SK-N-SH (cell line): ENCODE data around the gene SPATA18. TPM values are rescaled to one million over a fixed set of nuclear protein-coding genes. Genes with fewer than 3 reads are reported as not detected.

Source experiments
- CTCF ChIA-PET: fragments of 300-600, 350-600 bp; formaldehyde crosslinking; extraction: SDS; loops from one replicate; lab custom pipeline; 2021; lab: Yijun Ruan, JAX
- POLR2A ChIA-PET: fragments of 350-600 bp; sonication (Branson Sonifier 250); formaldehyde crosslinking; extraction: SDS; loops from one replicate; lab custom pipeline; 2020; ENCODE audit warnings: antibody characterized with exemption, inconsistent platforms; lab: Yijun Ruan, JAX
- DNase-seq: peaks from one replicate; pipeline ENCODE4 v3.0.0; 2012
- H2AFZ ChIP-seq: fragments of 200-600 bp; sonication (generic); 2 replicates; pipeline ENCODE4 v1.8.1; 2016; ENCODE audit warnings: antibody characterized with exemption, mild to moderate bottlenecking, low read depth
- H3F3A ChIP-seq: fragments of 200-600 bp; sonication (generic); replicated peaks from 2 replicates; pipeline ENCODE3; 2016; ENCODE audit warnings: antibody characterized with exemption, mild to moderate bottlenecking; ENCODE audit not compliant: insufficient read depth
- H3K27ac ChIP-seq, 2 experiments: fragments of 200-500 bp in 1 of 2; fragments of 200-600 bp in 1 of 2; sonication (Bioruptor generic) in 1 of 2; sonication (generic), shearing (Covaris generic) in 1 of 2; 2 replicates each; pipeline versions ENCODE4 v1.5.1 to v1.6.1; 2014 to 2016; ENCODE audit warnings: low read depth in 2 of 2, inconsistent platforms in 1 of 2, low read length in 1 of 2, mild to moderate bottlenecking in 1 of 2, mixed read lengths in 1 of 2
- H3K27me3 ChIP-seq: fragments of 200-600 bp; sonication (generic), shearing (Covaris generic); 2 replicates; pipeline ENCODE4 v1.6.1; 2016; ENCODE audit warnings: mixed run types; ENCODE audit not compliant: insufficient read depth
- H3K36me3 ChIP-seq, 2 experiments: fragments of 200-500 bp in 1 of 2; fragments of 200-600 bp in 1 of 2; sonication (Bioruptor generic) in 1 of 2; sonication (generic) in 1 of 2; replicated peaks in 1 of 2; 2 replicates each; pipeline versions ENCODE3 to v1.5.1; 2014 to 2016; ENCODE audit warnings: low read length in 1 of 2, mild to moderate bottlenecking in 1 of 2; ENCODE audit not compliant: insufficient read depth in 2 of 2, control insufficient read depth in 1 of 2
- H3K4me1 ChIP-seq, 2 experiments: fragments of 200-500 bp in 1 of 2; fragments of 200-600 bp in 1 of 2; sonication (Bioruptor generic) in 1 of 2; sonication (generic), shearing (Covaris generic) in 1 of 2; 2 replicates each; pipeline versions ENCODE4 v1.5.1 to v1.6.1; 2014 to 2016; ENCODE audit warnings: low read depth in 1 of 2, low read length in 1 of 2, mixed run types in 1 of 2; ENCODE audit not compliant: insufficient read depth in 2 of 2, control insufficient read depth in 1 of 2
- H3K4me2 ChIP-seq: fragments of 200-600 bp; sonication (generic), shearing (Covaris generic); 2 replicates; pipeline ENCODE4 v1.6.1; 2017; ENCODE audit warnings: mixed run types
- H3K4me3 ChIP-seq, 2 experiments: fragments of 200-500 bp in 1 of 2; fragments of 200-600 bp in 1 of 2; sonication (Bioruptor generic) in 1 of 2; sonication (generic), shearing (Covaris generic) in 1 of 2; 2 replicates each; pipeline versions ENCODE4 v1.5.1 to v1.8.1; 2014 to 2016; ENCODE audit warnings: low read depth in 2 of 2, inconsistent platforms in 1 of 2, low read length in 1 of 2, mild to moderate bottlenecking in 1 of 2, mixed read lengths in 1 of 2, moderate library complexity in 1 of 2
- H3K79me2 ChIP-seq: fragments of 200-600 bp; sonication (generic); 2 replicates; pipeline ENCODE4 v1.8.1; 2017; ENCODE audit warnings: mild to moderate bottlenecking; ENCODE audit not compliant: insufficient read depth
- H3K9ac ChIP-seq: fragments of 200-600 bp; sonication (generic); 2 replicates; pipeline ENCODE4 v1.6.1; 2017; ENCODE audit warnings: mixed run types
- H3K9me2 ChIP-seq: fragments of 200-600 bp; sonication (generic); 2 replicates; pipeline ENCODE4 v1.6.1; 2017; ENCODE audit warnings: mixed run types
- H3K9me3 ChIP-seq: fragments of 200-600 bp; sonication (generic); 2 replicates; pipeline ENCODE4 v1.6.1; 2017; ENCODE audit warnings: mixed run types, mild to moderate bottlenecking, moderate library complexity
- H4K20me1 ChIP-seq: fragments of 200-600 bp; sonication (generic); 2 replicates; pipeline ENCODE4 v1.6.1; 2017; ENCODE audit warnings: mild to moderate bottlenecking, mixed run types; ENCODE audit not compliant: insufficient read depth
- ELF1 ChIP-seq: IDR thresholded peaks from 2 replicates; pipeline ENCODE4 v1.4.0; 2012
- JUND ChIP-seq: IDR thresholded peaks from 2 replicates; pipeline ENCODE4 v1.4.0; 2012
- MXI1 ChIP-seq: IDR thresholded peaks from 2 replicates; pipeline ENCODE4 v1.6.1; 2012; ENCODE audit warnings: mild to moderate bottlenecking, low read depth, low read length, improper control_type of control experiment
- NFIC ChIP-seq: IDR thresholded peaks from 2 replicates; pipeline ENCODE4 v1.4.0; 2012; ENCODE audit warnings: borderline replicate concordance
- NRF1 ChIP-seq: IDR thresholded peaks from 2 replicates; pipeline ENCODE4 v1.6.1; 2012; ENCODE audit warnings: low read depth, mild to moderate bottlenecking, low read length
- RXRA ChIP-seq: IDR thresholded peaks from 2 replicates; pipeline ENCODE4 v1.4.0; 2012; ENCODE audit warnings: low read depth, mild to moderate bottlenecking, borderline replicate concordance
- SIN3A ChIP-seq: IDR thresholded peaks from 2 replicates; pipeline ENCODE4 v1.6.1; 2012; ENCODE audit warnings: low read depth, mild to moderate bottlenecking, low read length, moderate library complexity, borderline replicate concordance
- TAF1 ChIP-seq: IDR thresholded peaks from 2 replicates; pipeline ENCODE4 v1.6.1; 2012; ENCODE audit warnings: low read depth, mild to moderate bottlenecking, low read length, moderate library complexity, borderline replicate concordance
- WGBS: methylation state at CpG from one replicate; pipeline ENCODE4 v1.1.6; 2017; ENCODE audit warnings: low lambda C conversion rate; 5-methylcytosine and 5-hydroxymethylcytosine counted together
- polyA plus RNA-seq, 3 experiments: library from polyadenylated mRNA; depleted of rRNA; stranded (reverse); fragments of >200 nt; gene quantifications; 2 replicates each; pipeline ENCODE4 v1.2.3, GENCODE V29; 2012
- TF ChIP-seq, protein P1 (sequence below): IDR thresholded peaks from 2 replicates; pipeline ENCODE4; 2012
- TF ChIP-seq, protein P2 (sequence below): IDR thresholded peaks from 2 replicates; pipeline ENCODE4 v1.4.0; 2012; ENCODE audit warnings: low read depth, borderline replicate concordance
- TF ChIP-seq, protein P3 (sequence below): fragments of 200-600 bp; sonication (generic); IDR thresholded peaks from 2 replicates; pipeline ENCODE4 v1.6.1; 2017; ENCODE audit warnings: antibody characterized with exemption, mild to moderate bottlenecking, moderate library complexity
- TF ChIP-seq, protein P4 (sequence below): IDR thresholded peaks from 2 replicates; pipeline ENCODE4 v1.4.0; 2012; ENCODE audit warnings: low read depth

Gene SPATA18
- polyA plus RNA-seq, 1 of the 3 experiments (the other 2 are of a cell fraction): 1.2 TPM

DNA sequence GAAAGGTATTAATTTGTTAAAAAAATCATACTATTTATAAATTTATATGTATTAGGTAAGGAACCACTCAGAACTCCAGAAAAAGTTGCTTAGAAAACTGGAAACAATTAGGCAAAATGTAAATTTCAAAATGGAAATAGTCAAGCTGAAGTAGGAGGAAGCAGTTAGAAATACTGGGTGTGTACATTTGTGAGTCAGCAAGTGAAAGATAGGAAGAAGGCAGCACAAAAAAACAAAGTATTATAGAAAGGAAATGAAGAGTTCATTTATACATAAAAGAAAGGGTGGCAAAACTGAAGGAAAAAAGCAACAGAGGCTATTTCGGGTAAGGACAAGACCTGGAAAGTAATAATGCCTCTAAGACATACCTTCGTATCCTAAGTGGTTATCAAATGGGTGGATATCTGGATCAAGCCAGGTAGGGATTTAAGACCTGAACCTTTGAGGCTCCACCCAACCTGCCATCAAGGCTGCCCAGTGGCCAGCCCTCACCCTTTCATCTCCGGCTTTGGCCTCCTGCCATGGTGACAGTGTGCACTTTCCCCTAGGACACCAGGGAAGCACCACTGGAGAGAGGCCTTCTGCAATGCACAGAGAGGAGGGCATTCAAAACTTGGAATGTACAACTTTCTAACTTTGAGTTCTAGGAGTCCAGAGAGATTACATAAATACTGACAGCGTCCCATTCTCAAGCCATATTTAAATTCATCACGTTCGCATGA lies 31.0 kb upstream of the SPATA18 start, which contains the start of gene LRRC66:
Gene LRRC66, minus strand, starts transcription at position 428 of the 722 bp plus-strand sequence. CDS start 2,750 bp downstream, outside the sequence.
- no peaks in the 10 kb centered on the region for H3K9me3 ChIP-seq
- H3K9ac ChIP-seq: no peak within 1 kb of the TSS
- no peaks in the 10 kb centered on the region for H3K27me3 ChIP-seq
- TF ChIP-seq JUND (no peak), TAF1 (no peak), NRF1 (no peak), MXI1 (no peak), RXRA (no peak), ELF1 (no peak), SIN3A (no peak), NFIC (no peak)
- TF ChIP-seq, protein P1, sequence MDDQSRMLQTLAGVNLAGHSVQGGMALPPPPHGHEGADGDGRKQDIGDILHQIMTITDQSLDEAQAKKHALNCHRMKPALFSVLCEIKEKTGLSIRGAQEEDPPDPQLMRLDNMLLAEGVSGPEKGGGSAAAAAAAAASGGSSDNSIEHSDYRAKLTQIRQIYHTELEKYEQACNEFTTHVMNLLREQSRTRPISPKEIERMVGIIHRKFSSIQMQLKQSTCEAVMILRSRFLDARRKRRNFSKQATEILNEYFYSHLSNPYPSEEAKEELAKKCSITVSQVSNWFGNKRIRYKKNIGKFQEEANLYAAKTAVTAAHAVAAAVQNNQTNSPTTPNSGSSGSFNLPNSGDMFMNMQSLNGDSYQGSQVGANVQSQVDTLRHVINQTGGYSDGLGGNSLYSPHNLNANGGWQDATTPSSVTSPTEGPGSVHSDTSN: no peak
- TF ChIP-seq, protein P2, sequence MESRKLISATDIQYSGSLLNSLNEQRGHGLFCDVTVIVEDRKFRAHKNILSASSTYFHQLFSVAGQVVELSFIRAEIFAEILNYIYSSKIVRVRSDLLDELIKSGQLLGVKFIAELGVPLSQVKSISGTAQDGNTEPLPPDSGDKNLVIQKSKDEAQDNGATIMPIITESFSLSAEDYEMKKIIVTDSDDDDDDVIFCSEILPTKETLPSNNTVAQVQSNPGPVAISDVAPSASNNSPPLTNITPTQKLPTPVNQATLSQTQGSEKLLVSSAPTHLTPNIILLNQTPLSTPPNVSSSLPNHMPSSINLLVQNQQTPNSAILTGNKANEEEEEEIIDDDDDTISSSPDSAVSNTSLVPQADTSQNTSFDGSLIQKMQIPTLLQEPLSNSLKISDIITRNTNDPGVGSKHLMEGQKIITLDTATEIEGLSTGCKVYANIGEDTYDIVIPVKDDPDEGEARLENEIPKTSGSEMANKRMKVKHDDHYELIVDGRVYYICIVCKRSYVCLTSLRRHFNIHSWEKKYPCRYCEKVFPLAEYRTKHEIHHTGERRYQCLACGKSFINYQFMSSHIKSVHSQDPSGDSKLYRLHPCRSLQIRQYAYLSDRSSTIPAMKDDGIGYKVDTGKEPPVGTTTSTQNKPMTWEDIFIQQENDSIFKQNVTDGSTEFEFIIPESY: no peak
- TF ChIP-seq, protein P3, sequence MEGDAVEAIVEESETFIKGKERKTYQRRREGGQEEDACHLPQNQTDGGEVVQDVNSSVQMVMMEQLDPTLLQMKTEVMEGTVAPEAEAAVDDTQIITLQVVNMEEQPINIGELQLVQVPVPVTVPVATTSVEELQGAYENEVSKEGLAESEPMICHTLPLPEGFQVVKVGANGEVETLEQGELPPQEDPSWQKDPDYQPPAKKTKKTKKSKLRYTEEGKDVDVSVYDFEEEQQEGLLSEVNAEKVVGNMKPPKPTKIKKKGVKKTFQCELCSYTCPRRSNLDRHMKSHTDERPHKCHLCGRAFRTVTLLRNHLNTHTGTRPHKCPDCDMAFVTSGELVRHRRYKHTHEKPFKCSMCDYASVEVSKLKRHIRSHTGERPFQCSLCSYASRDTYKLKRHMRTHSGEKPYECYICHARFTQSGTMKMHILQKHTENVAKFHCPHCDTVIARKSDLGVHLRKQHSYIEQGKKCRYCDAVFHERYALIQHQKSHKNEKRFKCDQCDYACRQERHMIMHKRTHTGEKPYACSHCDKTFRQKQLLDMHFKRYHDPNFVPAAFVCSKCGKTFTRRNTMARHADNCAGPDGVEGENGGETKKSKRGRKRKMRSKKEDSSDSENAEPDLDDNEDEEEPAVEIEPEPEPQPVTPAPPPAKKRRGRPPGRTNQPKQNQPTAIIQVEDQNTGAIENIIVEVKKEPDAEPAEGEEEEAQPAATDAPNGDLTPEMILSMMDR: no peak
- TF ChIP-seq, protein P4, sequence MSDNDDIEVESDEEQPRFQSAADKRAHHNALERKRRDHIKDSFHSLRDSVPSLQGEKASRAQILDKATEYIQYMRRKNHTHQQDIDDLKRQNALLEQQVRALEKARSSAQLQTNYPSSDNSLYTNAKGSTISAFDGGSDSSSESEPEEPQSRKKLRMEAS: no peak
- H3K4me3 ChIP-seq: no peak within 1 kb of the TSS
- CTCF ChIA-PET: interaction anchor here (0.6 kb wide), 1 partner anchor 189 kb away, joined by 5 read pairs; no protein-coding TSS in a partner anchor
- no peaks in the 10 kb centered on the region for H3K9me2 ChIP-seq
- no peaks in the 10 kb centered on the region for H3K79me2 ChIP-seq
- peaks cover 35 to 38% of the 10 kb centered on the region in 2 experiments for H3K36me3 ChIP-seq
- no peaks in the 10 kb centered on the region for H3F3A ChIP-seq
- H4K20me1 ChIP-seq: no peaks in the 10 kb centered on the region
- H3K27ac ChIP-seq: no peak within 1 kb of the TSS
- DNase-seq: no peak
- no peak within 1 kb of the TSS for H2AFZ ChIP-seq
- H3K4me2 ChIP-seq: no peak within 1 kb of the TSS
- 95% methylated on average over 5 of the region's 6 CpGs for WGBS
- POLR2A ChIA-PET: no interaction called here
- H3K4me1 ChIP-seq: no peaks in the 10 kb centered on the region
